Psoas muscle (tissue), 8 donors: ENCODE results near the gene DHDDS. TPM values are rescaled to one million over a fixed set of nuclear protein-coding genes. Genes with fewer than 3 reads are reported as not detected.

Experiments
- ATAC-seq, 4 donors: fragments of 200-7000 bp; cut with Tn5 transposase; one replicate each; pipeline ENCODE4 v1.9.1; 2020; ENCODE audit warnings: moderate library complexity in 3 of 4, mild to moderate bottlenecking in 2 of 4
- DNase-seq, 2 donors: peaks; one replicate each; pipeline ENCODE4 v3.0.0-alpha.2; 2020
- H3K27ac ChIP-seq: fragments of 200-600 bp; one replicate; pipeline ENCODE4 v1.8.0; 2022
- H3K27me3 ChIP-seq, 3 donors: fragments of 200-600 bp in 1 of 3; one replicate each; pipeline versions ENCODE4 v1.6.1 to v1.8.0; 2013 to 2022; ENCODE audit warnings: low read length in 2 of 3, mild to moderate bottlenecking in 2 of 3, moderate library complexity in 1 of 3; ENCODE audit not compliant: insufficient read depth in 3 of 3
- H3K36me3 ChIP-seq, 2 donors: fragments of 200-600 bp in 1 of 2; one replicate each; pipeline versions ENCODE4 v1.6.1 to v1.8.0; 2013 to 2022; ENCODE audit warnings: low read depth in 1 of 2, mild to moderate bottlenecking in 1 of 2, moderate library complexity in 1 of 2; ENCODE audit not compliant: insufficient read depth in 1 of 2
- H3K4me1 ChIP-seq: fragments of 200-600 bp; one replicate; pipeline ENCODE4 v1.8.0; 2022
- H3K4me3 ChIP-seq: fragments of 200-600 bp; one replicate; pipeline ENCODE4 v1.8.0; 2022; ENCODE audit warnings: mild to moderate bottlenecking
- H3K9me3 ChIP-seq: fragments of 200-600 bp; one replicate; pipeline ENCODE4 v1.8.0; 2022
- WGBS, 3 donors: extraction: QIAGEN DNeasy Blood & Tissue Kit; methylation state at CpG; one replicate each; pipeline versions ENCODE4 v1.1.6 to v1.1.7; 2013; 5-methylcytosine and 5-hydroxymethylcytosine counted together
- intact Hi-C, 2 donors: fragments of 100-400 bp; cut with DNase I; formaldehyde crosslinking; loops; one replicate each; pipeline versions ENCODE4 v1.11.0 to v1.14.2; 2022
- polyA plus RNA-seq, 3 donors: library from polyadenylated mRNA; stranded (reverse); fragments of 200-250 nt; gene quantifications; one replicate each; pipeline ENCODE4 v1.2.3, GENCODE V29; 2013
- total RNA-seq, 4 donors: library from RNA; stranded (reverse); fragmentation: NEBNext Ultra II Directional in 2 of 4; extraction: Animal tissue kit (Norgen Biotek cat#: 25700) in 2 of 4; gene quantifications; one replicate each; pipeline versions ENCODE4 v1.2.1 to v1.2.4, GENCODE V29; 2021 to 2023
- TF ChIP-seq, protein P1 (sequence below): fragments of 200-600 bp; IDR thresholded peaks from one replicate; pipeline ENCODE4 v1.8.0; 2022; ENCODE audit warnings: antibody characterized with exemption
- donor health status: healthy with polysubstance abuse.
- donor health status: DM: no; HTN: no; CAD: no; lungs with moderate emphysema.
- donor health status: Bipolar disorder and iron deficiency.
- donor health status: healthy.
- donor health status: DM: yes; HTN: yes; CAD: no.
- donor health status: DM: no; HTN: no; CAD: no.
- donor health status: DM: no; HTN: no; CAD: no.
- donor health status: DM: yes; HTN: yes; CAD: no.

DHDDS gene
- total and polyA plus RNA-seq, 7 donors: 14.1 to 40.6 (median 23.3) TPM

DNA sequence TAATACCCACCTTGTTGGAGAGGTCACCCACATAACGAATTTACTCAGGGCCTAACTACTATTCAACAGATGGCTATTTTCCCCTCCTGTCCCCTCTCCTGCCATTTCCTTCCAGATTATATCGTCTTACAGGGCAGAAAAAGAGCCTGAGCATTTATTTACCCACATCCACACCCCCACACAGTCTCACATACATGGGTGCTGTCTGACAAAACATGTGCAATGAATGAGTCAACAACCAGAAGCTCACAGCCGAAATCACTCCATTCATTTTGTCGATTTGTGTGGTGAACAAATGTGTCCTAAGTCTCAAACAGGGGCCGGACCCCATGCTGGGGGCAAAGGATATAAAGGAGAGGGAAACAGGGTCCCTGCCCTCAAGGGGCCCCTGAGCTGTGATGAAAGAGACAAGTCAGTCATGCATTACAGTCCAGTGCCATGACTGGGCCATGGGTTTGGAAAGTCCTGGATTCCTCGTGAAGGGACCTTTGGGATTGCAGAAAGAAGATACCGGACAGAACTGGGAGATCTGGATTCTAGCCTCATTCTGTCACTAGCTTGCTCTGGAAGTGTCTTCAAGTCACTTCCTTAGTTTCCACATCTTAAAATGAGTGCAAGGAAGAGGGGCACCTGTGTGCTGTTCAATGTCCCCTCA lies 43.2 kb upstream of the DHDDS start:
- Histone ChIP-seq H3K27ac (no peak overlapping the region), H3K36me3 (no peaks in the 10 kb centered on the region), H3K4me3 (no peak overlapping the region), H3K9me3 (no peaks in the 10 kb centered on the region), H3K27me3 (peaks cover 0 to 5% (median 0%) of the 10 kb centered on the region in 3 donors), H3K4me1 (no peaks in the 10 kb centered on the region)
- DNase-seq (no peak), ATAC-seq (no peak)
- intact Hi-C loops: no loop called here
- TF ChIP-seq, protein P1, sequence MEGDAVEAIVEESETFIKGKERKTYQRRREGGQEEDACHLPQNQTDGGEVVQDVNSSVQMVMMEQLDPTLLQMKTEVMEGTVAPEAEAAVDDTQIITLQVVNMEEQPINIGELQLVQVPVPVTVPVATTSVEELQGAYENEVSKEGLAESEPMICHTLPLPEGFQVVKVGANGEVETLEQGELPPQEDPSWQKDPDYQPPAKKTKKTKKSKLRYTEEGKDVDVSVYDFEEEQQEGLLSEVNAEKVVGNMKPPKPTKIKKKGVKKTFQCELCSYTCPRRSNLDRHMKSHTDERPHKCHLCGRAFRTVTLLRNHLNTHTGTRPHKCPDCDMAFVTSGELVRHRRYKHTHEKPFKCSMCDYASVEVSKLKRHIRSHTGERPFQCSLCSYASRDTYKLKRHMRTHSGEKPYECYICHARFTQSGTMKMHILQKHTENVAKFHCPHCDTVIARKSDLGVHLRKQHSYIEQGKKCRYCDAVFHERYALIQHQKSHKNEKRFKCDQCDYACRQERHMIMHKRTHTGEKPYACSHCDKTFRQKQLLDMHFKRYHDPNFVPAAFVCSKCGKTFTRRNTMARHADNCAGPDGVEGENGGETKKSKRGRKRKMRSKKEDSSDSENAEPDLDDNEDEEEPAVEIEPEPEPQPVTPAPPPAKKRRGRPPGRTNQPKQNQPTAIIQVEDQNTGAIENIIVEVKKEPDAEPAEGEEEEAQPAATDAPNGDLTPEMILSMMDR: no peak
- 69 to 76% (median 75%) methylated on average over 7 of the region's 7 CpGs for WGBS, 3 donors

DNA sequence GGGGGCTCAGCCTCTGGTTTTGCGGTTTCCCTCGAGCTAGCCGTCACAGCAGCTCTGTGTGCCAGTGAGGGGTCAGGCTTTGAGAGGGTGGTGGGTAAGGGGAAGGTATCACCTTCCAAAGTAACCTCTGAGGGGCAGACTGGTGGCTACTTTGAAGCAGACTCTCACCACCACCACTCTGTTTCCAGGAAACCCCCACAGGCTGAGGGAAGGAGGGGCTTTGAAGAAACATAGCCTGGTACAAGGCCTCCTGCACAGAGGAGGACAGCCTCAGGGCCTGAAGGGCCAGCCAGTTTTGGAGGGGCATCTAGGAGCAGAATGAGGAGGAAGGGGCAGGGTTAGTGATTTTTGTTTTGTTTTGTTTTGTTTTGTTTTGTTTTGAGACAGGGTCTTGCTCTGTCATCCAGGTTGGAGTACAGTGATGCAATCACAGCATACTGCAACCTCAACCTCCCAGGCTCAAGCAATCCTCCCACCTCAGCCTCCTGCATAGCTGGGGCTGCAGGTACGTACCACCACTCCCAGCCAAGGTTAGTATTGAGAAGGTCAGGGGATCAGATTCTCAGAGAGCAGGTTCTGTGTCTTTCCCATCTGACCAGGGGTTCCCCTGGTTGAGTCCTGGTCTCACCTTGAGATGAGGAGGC lies 42.4 kb upstream of the DHDDS start:
- H3K4me1 ChIP-seq: no peaks in the 10 kb centered on the region
- DNase-seq (no peak), ATAC-seq (no peak)
- no peak overlapping the region for H3K4me3 ChIP-seq
- intact Hi-C loops: no loop called here
- H3K9me3 ChIP-seq: no peaks in the 10 kb centered on the region
- no peak overlapping the region for H3K27ac ChIP-seq
- peaks cover 0 to 5% (median 0%) of the 10 kb centered on the region in 3 donors for H3K27me3 ChIP-seq
- H3K36me3 ChIP-seq: no peaks in the 10 kb centered on the region
- TF ChIP-seq, protein P1: no peak
- 57 to 70% (median 62%) methylated on average over 4 of the region's 4 CpGs for WGBS, 3 donors

DNA sequence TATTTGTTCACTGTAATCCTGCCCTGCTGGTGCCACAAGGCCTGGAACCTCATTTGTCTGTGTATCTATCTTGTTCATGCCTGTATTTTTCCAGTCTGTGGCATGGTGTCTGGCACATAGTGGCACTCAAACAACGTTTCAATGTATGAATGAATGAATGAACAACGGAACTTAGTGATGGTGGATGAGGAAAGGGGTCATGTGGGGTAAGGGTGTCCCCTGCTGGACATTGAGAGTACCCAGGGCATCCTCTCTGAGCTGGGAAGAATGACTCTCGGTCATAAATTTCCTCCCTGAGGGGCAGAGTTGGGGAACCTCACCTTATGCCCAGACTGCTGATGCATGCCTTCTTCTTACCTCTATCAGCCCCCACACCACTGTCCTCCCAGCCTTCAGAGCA lies 40.7 kb upstream of the DHDDS start:
- Histone ChIP-seq H3K4me1 (no peaks in the 10 kb centered on the region), H3K36me3 (no peaks in the 10 kb centered on the region), H3K4me3 (no peak overlapping the region), H3K27me3 (peaks cover 0 to 2% (median 0%) of the 10 kb centered on the region in 3 donors), H3K27ac (no peak overlapping the region), H3K9me3 (no peaks in the 10 kb centered on the region)
- TF ChIP-seq, protein P1: no peak
- DNase-seq: no peak
- 2 to 11% (median 6%) methylated on average over 3 of the region's 3 CpGs for WGBS, 3 donors
- intact Hi-C loops: no loop called here
- no peak for ATAC-seq

DNA sequence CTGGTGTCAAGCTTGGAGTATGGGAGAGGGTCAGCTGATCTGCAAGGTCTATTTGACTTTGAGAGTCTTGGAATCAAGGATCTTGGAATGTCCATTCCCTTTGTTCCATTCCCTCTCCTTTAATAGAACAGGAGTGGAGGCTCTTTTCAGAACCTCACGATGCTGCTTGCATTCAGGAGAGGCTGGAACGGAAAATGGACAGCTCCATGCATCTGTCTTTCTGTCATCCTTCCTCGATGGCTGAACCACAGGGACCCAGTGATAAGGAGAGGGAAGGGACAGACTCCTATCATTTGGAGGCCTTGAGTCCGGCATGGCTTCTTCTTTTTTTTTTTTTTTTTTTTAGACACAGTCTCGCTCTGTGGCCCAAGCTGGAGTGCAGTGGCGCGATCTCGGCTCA lies 36.4 kb upstream of the DHDDS start:
- Histone ChIP-seq H3K27me3 (no peaks in the 10 kb centered on the region), H3K27ac (no peak overlapping the region), H3K4me1 (no peaks in the 10 kb centered on the region), H3K36me3 (no peaks in the 10 kb centered on the region), H3K9me3 (no peaks in the 10 kb centered on the region), H3K4me3 (no peak overlapping the region)
- TF ChIP-seq, protein P1: no peak
- ATAC-seq: no peak
- no peak for DNase-seq
- 71 to 90% (median 85%) methylated on average over 8 of the region's 8 CpGs for WGBS, 3 donors
- intact Hi-C loops: no loop called here
